Vagina (tissue), 2 donors: ENCODE measurements around the gene UNC79. TPM values are rescaled to one million over a fixed set of nuclear protein-coding genes. Genes with fewer than 3 reads are reported as not detected.
"Not testable (repeated sequence)": the region's sequence is repeated elsewhere in the genome, so short reads cannot be mapped to it uniquely, and the experiment has no call there.

Experiments
- DNase-seq, 2 donors: peaks; one replicate each; pipeline ENCODE4 v3.0.0-alpha.2; 2017; ENCODE audit errors: extremely low spot score in 2 of 2
- H3K27ac ChIP-seq: fragments of 200-600 bp; sonication (generic); one replicate; pipeline ENCODE4 v1.5.1; 2019
- H3K27me3 ChIP-seq: fragments of 200-600 bp; sonication (generic); one replicate; pipeline ENCODE4 v1.5.1; 2019
- H3K36me3 ChIP-seq, 2 donors: fragments of 200-600 bp; sonication (generic); one replicate each; pipeline ENCODE4 v1.5.1; 2017 to 2019
- H3K4me1 ChIP-seq: fragments of 200-600 bp; sonication (generic); one replicate; pipeline ENCODE4 v1.5.1; 2019
- H3K4me3 ChIP-seq, 2 donors: fragments of 200-600 bp; sonication (generic); 1 replicate in 1 of 2; 2 replicates in 1 of 2; pipeline ENCODE4 v1.5.1; 2016 to 2019
- H3K9me3 ChIP-seq: fragments of 200-600 bp; sonication (generic); one replicate; pipeline ENCODE4 v1.5.1; 2019
- POLR2A ChIP-seq, 2 donors: fragments of 450-650 bp; IDR thresholded peaks; one replicate each; pipeline ENCODE4 v1.6.1; 2017; ENCODE audit warnings: antibody characterized with exemption in 2 of 2, mild to moderate bottlenecking in 2 of 2, moderate library complexity in 2 of 2
- POLR2AphosphoS5 ChIP-seq, 2 donors: sonication (generic); formaldehyde crosslinking; IDR thresholded peaks; one replicate each; pipeline ENCODE4 v1.9.0; 2017; ENCODE audit warnings: antibody characterized with exemption in 2 of 2, mild to moderate bottlenecking in 2 of 2, low read depth in 1 of 2; ENCODE audit not compliant: insufficient read depth in 1 of 2
- intact Hi-C: fragments of 100-400 bp; cut with DNase I; formaldehyde crosslinking; loops from one replicate; pipeline ENCODE4 v1.15.1; 2023
- total RNA-seq: library from RNA; depleted of rRNA; stranded (reverse); fragments of >200 nt; gene quantifications from one replicate; pipeline ENCODE4 v1.2.3, GENCODE V29; 2016
- TF ChIP-seq, protein P1 (sequence below), 3 experiments: fragments of 450-650 bp in 2 of 3; fragments of 200-600 bp in 1 of 3; sonication (generic) in 1 of 3; IDR thresholded peaks; one replicate each; pipeline ENCODE4 v1.5.1; 2017 to 2019; ENCODE audit warnings: antibody characterized with exemption in 3 of 3, mild to moderate bottlenecking in 2 of 3, moderate library complexity in 2 of 3

UNC79 gene
- total RNA-seq, 1 donor from 2014 or later: 0.49 TPM

DNA sequence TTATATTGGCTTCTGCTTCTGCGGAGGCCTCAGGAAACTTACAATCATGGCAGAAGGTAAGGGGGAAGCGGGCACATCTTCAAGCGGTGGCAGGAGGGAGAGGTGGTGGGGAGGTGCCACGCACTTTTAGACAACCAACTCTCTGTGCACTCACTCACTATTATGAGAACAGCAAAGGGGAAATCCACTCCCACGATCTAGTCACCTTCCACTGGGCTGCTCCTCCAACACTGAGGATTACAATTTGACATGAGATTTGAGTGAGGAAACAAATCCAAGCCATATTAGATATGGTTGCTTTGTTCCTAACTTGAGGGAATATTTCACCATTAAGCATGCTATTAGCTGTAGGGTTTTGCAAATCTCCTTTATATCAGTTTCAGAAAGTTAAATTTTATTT lies 80.3 kb downstream of the UNC79 start:
- TF ChIP-seq POLR2AphosphoS5 (IDR thresholded peaks at IDR 0.05; ENCODE audit: insufficient read depth in 1 of 2, low read depth in 1 of 2): no peak
- no peak for TF ChIP-seq POLR2A (IDR thresholded peaks at IDR 0.05)
- TF ChIP-seq, protein P1, sequence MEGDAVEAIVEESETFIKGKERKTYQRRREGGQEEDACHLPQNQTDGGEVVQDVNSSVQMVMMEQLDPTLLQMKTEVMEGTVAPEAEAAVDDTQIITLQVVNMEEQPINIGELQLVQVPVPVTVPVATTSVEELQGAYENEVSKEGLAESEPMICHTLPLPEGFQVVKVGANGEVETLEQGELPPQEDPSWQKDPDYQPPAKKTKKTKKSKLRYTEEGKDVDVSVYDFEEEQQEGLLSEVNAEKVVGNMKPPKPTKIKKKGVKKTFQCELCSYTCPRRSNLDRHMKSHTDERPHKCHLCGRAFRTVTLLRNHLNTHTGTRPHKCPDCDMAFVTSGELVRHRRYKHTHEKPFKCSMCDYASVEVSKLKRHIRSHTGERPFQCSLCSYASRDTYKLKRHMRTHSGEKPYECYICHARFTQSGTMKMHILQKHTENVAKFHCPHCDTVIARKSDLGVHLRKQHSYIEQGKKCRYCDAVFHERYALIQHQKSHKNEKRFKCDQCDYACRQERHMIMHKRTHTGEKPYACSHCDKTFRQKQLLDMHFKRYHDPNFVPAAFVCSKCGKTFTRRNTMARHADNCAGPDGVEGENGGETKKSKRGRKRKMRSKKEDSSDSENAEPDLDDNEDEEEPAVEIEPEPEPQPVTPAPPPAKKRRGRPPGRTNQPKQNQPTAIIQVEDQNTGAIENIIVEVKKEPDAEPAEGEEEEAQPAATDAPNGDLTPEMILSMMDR (IDR thresholded peaks at IDR 0.05): no peak
- DNase-seq: no peak
- H3K4me3 ChIP-seq: no peak overlapping the region
- H3K27me3 ChIP-seq: no peaks in the 10 kb centered on the region
- H3K27ac ChIP-seq: no peak overlapping the region
- no peaks in the 10 kb centered on the region for H3K9me3 ChIP-seq
- H3K4me1 ChIP-seq: no peaks in the 10 kb centered on the region
- no peaks in the 10 kb centered on the region for H3K36me3 ChIP-seq
- intact Hi-C loops: no loop called here

DNA sequence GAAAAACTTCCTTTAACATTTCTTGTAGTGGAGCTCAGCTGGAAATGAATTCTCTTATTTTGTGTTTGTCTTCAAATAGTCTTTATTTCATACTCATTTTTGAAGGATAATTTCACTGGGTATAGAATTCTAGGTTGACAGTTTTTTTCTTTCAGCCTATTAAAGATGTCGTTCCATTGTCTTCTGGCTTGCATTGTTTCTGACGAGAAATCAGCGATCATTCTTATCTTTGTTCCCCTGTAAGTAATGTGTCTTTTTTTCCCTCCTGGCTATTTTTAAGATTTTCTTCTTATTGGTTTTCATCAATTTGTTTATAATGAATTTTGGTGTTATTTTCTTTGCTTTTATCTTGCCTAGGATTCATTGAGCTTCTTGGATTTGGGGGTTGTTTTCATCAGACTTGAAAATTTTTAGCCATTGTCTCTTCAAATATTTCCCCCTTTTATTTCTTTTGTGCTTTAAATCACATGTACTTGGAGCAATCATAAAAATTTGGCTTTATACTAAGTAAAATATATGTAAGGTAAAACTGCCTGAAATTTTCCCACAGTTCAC lies 89.4 kb downstream of the UNC79 start:
- no peak for DNase-seq
- Histone ChIP-seq H3K36me3 (no peaks in the 10 kb centered on the region), H3K4me3 (no peak overlapping the region), H3K27ac (no peak overlapping the region), H3K4me1 (no peaks in the 10 kb centered on the region), H3K27me3 (no peaks in the 10 kb centered on the region), H3K9me3 (peaks cover 13% of the 10 kb centered on the region)
- intact Hi-C loops: no loop called here
- TF ChIP-seq POLR2A (IDR thresholded peaks at IDR 0.05): no peak
- TF ChIP-seq, protein P1 (IDR thresholded peaks at IDR 0.05): no peak
- no peak for TF ChIP-seq POLR2AphosphoS5 (IDR thresholded peaks at IDR 0.05; ENCODE audit: insufficient read depth in 1 of 2, low read depth in 1 of 2)

DNA sequence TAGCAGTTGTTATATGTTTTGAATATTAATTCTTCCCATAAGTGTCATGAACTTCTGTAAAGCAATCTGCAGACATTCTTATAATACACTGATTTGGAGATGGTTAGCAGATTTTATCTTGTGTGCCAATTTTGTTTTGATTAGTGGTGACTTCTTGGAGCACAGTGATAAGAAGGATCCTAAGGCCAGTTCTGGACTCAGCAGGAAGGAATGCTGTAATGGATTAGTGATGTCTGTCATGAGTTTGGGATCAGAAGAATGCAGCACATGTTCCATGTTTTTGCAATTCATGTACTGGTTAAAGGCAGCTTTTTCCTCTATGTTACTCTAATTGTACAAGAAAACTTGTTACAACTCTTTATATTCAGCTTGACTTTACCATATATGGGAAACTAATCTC lies 91.5 kb downstream of the UNC79 start:
- intact Hi-C loops: no loop called here
- TF ChIP-seq POLR2A (IDR thresholded peaks at IDR 0.05) (no peak), POLR2AphosphoS5 (IDR thresholded peaks at IDR 0.05; ENCODE audit: insufficient read depth in 1 of 2, low read depth in 1 of 2) (no peak)
- TF ChIP-seq, protein P1 (IDR thresholded peaks at IDR 0.05): no peak
- DNase-seq: no peak
- Histone ChIP-seq H3K27me3 (no peaks in the 10 kb centered on the region), H3K27ac (no peak overlapping the region), H3K4me1 (no peaks in the 10 kb centered on the region), H3K4me3 (no peak overlapping the region), H3K9me3 (peaks cover 13% of the 10 kb centered on the region), H3K36me3 (no peaks in the 10 kb centered on the region)

DNA sequence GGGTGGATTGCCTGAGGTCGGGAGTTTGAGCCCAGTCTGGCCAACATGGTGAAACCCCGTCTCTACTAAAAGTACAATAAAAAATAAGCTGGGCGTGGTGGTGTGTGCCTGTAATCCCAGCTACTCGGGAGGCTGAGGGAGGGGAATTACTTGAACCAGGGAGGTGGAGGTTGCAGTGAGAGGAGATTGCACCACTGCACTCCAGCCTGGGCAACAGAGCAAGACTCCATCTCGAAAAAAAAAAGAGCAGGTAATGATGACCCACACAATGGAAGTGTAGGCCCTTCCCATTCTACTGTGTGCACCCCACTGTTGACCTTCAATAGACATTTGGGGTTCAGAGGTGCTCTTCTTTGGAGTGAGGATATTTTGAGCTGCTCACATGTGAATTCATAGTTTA lies 94.5 kb downstream of the UNC79 start:
- H3K9me3 ChIP-seq: not testable (repeated sequence)

DNA sequence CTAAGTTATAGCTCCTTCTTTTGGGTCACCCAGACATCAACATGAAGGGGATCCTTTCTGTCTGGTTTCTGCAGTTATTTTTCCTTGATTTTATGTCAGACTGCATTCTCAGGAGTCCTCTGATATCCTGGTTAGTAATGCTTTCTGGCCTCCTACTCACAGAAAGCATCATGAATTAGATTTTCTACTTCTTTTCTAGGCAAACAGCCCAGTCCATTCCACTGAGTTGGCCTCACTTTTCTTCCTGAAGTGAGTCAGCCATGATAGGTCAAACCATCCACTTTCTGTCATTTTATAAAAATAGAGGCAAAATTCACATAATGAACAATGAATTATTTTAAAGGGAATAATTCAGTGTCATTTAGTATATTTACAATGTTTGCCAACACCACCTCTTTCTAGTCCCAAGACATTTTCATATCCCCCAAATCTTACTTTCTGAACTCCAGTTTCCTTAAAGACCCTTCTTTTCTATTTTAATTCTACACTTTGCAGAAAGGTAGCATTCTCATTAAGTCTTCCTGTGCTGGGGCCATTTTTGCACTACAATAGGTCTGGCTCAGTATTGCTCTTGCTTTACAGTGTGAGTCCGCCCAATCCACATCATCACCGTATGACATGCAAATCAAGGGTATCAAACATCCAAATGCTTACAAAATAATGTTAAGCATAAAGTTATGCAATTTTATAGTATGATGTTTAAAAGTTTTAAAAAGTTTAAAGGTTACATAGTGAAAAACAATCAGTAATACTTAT lies 95.1 kb downstream of the UNC79 start:
- intact Hi-C loops: no loop called here
- Histone ChIP-seq H3K36me3 (no peaks in the 10 kb centered on the region), H3K4me1 (no peaks in the 10 kb centered on the region), H3K27ac (no peak overlapping the region), H3K4me3 (no peak overlapping the region), H3K27me3 (no peaks in the 10 kb centered on the region), H3K9me3 (peaks cover under 1% of the 10 kb centered on the region)
- no peak for DNase-seq
- TF ChIP-seq POLR2A (IDR thresholded peaks at IDR 0.05): no peak

More for the DNA sequence above, 94.5 kb downstream of the UNC79 start:
- H3K27me3 ChIP-seq, H3K4me3 ChIP-seq, H3K36me3 ChIP-seq, DNase-seq, intact Hi-C loops, H3K27ac ChIP-seq, H3K4me1 ChIP-seq: not testable (repeated sequence)

DNA sequence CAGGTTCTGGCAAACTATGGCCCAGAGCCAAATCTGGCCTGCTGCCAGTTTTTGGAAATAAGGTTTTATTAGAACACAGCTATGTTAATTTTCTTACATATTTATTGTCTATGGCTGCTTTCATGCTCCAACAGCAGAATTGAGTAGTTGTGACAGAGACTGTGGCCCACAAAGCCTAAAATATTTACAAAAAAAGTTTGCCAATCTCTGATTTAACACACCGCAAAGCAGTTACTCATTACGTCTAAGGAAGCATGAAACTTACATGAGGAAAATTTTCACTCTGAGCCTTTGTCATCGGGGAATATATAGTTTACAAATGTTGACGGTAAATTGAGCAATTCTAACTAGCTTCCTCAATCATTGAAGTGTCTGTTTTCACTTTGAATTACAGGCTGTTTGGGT lies 96.5 kb downstream of the UNC79 start:
- H3K4me1 ChIP-seq: no peaks in the 10 kb centered on the region
- no peak for DNase-seq
- H3K27ac ChIP-seq: no peak overlapping the region
- H3K4me3 ChIP-seq: no peak overlapping the region
- no peaks in the 10 kb centered on the region for H3K36me3 ChIP-seq
- H3K27me3 ChIP-seq: no peaks in the 10 kb centered on the region
- no peaks in the 10 kb centered on the region for H3K9me3 ChIP-seq
- intact Hi-C loops: no loop called here
- TF ChIP-seq POLR2AphosphoS5 (IDR thresholded peaks at IDR 0.05; ENCODE audit: insufficient read depth in 1 of 2, low read depth in 1 of 2) (no peak), POLR2A (IDR thresholded peaks at IDR 0.05) (no peak)
- TF ChIP-seq, protein P1 (IDR thresholded peaks at IDR 0.05): no peak
